Measurements from ENCODE around the gene FMOD. TPM values are rescaled to one million over a fixed set of nuclear protein-coding genes. Genes with fewer than 3 reads are reported as not detected.

FMOD gene
- total RNA-seq, 4 donors from 2014 or later = 13.3 to 36.6 (median 22.9) TPM

DNA sequence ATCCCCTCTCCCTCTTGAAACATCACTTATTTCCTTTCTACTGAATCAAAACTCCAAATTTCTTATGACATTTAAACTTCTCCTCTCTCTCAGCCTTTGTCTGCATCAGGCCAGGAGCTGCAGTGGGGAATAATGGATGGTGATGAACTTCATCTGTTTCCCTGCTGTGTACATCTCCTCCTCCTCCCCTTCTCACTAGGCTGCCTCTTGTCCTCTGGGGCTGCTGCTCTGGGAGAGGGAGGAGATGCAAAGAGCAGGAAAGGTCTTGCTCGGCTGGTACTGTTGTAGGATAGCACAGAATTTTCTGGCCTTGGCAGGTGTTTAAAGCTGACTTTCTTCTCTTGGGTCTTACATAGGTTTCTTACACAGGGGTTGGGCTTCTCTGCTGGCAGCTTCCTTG lies 31.1 kb upstream of the FMOD start:
- Histone ChIP-seq H3K4me1 (peaks cover 3% of the 10 kb centered on the region), H3K27ac (no peak overlapping the region), H3K9me3 (no peaks in the 10 kb centered on the region), H3K27me3 (no peaks in the 10 kb centered on the region), H3K4me3 (no peak overlapping the region), H3K36me3 (no peaks in the 10 kb centered on the region)
- TF ChIP-seq EP300 (IDR thresholded peaks at IDR 0.05) = no peak
- TF ChIP-seq POLR2AphosphoS5 (IDR thresholded peaks at IDR 0.05) = no peak
- TF ChIP-seq POLR2A (IDR thresholded peaks at IDR 0.05) = no peak
- TF ChIP-seq, protein P1, sequence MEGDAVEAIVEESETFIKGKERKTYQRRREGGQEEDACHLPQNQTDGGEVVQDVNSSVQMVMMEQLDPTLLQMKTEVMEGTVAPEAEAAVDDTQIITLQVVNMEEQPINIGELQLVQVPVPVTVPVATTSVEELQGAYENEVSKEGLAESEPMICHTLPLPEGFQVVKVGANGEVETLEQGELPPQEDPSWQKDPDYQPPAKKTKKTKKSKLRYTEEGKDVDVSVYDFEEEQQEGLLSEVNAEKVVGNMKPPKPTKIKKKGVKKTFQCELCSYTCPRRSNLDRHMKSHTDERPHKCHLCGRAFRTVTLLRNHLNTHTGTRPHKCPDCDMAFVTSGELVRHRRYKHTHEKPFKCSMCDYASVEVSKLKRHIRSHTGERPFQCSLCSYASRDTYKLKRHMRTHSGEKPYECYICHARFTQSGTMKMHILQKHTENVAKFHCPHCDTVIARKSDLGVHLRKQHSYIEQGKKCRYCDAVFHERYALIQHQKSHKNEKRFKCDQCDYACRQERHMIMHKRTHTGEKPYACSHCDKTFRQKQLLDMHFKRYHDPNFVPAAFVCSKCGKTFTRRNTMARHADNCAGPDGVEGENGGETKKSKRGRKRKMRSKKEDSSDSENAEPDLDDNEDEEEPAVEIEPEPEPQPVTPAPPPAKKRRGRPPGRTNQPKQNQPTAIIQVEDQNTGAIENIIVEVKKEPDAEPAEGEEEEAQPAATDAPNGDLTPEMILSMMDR (IDR thresholded peaks at IDR 0.05) = no peak
- DNase-seq (ENCODE audit: low spot score in 2 of 2) = no peak
- WGBS = 100% methylated on average over 1 of the region's 1 CpG

DNA sequence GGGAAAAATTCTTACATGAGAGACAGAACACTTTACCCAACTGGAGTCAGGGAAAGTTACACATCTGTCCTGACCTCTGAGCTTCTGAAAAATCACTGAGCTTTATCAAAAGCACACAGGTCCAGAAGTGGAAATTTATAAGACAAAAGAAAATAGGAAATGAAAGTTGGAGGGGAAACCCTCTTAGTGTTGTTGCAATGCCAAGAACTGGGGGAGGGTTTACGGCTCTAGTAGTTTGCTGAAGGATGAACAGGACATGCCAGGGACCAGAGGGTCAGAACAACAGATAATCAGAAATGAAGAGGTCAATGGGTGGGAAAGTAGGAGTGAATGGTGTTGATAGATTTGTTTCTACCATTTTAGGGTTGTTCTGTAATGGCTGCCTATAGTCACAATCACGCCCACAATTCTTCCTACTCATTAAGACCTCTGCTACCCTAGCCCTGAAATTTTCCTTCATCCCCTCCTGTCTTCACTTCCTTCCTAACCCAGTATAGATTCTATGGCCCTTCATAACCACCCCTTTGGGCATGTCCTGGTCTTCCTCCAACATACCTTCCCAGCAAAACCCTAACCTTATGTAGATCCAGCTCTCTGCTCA lies 30.3 kb upstream of the FMOD start:
- no peak for DNase-seq (ENCODE audit: low spot score in 2 of 2)
- Histone ChIP-seq H3K36me3 (no peaks in the 10 kb centered on the region), H3K27ac (no peak overlapping the region), H3K9me3 (no peaks in the 10 kb centered on the region), H3K27me3 (no peaks in the 10 kb centered on the region), H3K4me3 (no peak overlapping the region), H3K4me1 (peaks cover 3% of the 10 kb centered on the region)
- TF ChIP-seq POLR2A (IDR thresholded peaks at IDR 0.05) (no peak), EP300 (IDR thresholded peaks at IDR 0.05) (no peak), POLR2AphosphoS5 (IDR thresholded peaks at IDR 0.05) (no peak)
- TF ChIP-seq, protein P1 (IDR thresholded peaks at IDR 0.05) = no peak
- 74% methylated on average over 2 of the region's 2 CpGs for WGBS

DNA sequence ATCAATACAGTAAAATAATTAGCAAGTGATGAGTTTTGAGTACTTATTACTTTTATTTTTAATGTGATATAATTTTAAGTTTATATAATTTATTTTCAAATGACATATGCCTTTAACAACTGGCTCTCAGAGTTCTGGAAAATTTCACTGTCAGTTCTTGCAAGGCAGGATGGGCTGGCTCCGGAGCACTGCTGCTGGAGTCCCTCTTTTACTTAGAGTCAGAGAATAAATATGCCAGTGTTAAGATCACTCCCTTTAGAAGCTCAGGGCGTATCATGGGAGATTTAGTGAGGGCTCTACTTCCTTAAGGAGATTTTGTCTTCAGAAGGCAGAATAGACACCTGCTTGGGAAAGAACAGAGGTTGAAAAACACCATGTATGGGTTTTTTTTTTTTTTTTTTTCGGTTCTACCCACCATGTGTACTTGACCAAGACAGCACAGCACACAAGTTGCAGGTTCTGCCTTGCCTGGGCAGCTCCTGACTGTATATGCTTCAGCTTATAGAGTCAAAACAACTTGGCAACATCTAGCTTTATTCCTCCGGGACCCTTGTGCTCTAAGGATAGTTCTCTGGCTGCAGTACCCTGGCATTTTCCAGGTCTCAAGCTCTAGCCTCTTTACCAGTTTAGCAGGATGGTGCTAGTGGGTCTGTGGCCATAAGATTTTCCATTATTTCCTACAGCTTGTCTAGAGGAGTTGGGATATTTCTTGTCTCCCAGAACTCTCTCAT lies 29.7 kb upstream of the FMOD start:
- Histone ChIP-seq H3K4me1 (peaks cover 3% of the 10 kb centered on the region), H3K9me3 (no peaks in the 10 kb centered on the region), H3K4me3 (no peak overlapping the region), H3K27ac (no peak overlapping the region), H3K27me3 (no peaks in the 10 kb centered on the region), H3K36me3 (no peaks in the 10 kb centered on the region)
- no peak for DNase-seq (ENCODE audit: low spot score in 2 of 2)
- WGBS = 52% methylated on average over 4 of the region's 4 CpGs
- TF ChIP-seq, protein P1 (IDR thresholded peaks at IDR 0.05) = no peak
- TF ChIP-seq POLR2A (IDR thresholded peaks at IDR 0.05) = no peak
- TF ChIP-seq EP300 (IDR thresholded peaks at IDR 0.05) = no peak
- TF ChIP-seq POLR2AphosphoS5 (IDR thresholded peaks at IDR 0.05) = no peak

DNA sequence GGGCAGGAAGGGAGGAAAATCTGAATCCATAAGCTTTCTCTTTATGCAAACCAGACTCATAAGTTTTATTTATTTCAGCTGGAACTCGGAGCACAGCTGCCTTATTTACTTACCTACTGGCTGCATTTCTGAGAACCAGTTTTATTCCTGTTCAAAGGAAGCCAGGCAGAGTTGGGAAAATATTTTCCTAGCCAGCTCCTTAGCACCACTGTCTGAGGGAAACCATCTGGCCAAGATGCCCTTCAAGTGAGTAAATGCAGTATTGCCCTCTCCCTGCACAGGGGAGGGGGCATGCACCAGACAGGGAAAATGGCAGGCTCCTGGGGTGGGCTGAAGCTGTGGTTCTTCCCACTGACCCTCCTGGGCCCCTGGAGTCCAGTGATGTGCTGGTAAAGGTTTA lies 28.9 kb upstream of the FMOD start:
- DNase-seq (ENCODE audit: low spot score in 2 of 2) = no peak
- TF ChIP-seq POLR2AphosphoS5 (IDR thresholded peaks at IDR 0.05) (no peak), POLR2A (IDR thresholded peaks at IDR 0.05) (no peak), EP300 (IDR thresholded peaks at IDR 0.05) (no peak)
- TF ChIP-seq, protein P1 (IDR thresholded peaks at IDR 0.05) = no peak

DNA sequence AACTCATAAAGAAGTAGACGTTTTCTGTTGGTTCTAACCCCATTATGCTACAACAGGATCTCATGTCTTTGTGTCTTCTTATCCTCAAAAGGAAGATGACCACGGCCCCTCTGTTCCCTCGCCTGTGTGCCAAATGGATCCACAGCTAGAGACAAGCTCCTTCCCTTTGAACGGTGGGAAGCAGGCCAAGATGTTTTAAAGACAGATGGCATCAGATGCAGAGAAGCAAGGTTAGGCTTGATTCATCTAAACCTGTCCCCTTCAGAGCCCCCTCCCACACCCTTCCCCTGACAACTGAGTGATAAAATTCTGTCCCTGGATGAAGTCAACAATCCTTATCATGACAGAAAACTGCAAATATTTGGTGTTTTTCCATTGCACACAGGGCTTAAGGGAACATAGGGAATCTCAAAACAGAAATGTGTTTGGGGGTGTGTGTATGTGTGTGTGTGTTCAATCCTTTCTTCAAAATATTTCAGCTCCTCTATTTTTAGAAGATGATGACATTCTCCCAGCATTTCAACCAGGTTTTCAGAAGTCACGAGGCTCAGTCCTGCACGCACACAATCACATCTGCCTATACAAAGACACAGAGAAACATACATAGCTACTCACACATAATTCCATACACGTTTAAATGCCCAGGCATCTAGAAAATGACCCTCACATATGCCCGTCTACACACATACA lies 27.8 kb upstream of the FMOD start:
- Histone ChIP-seq H3K9me3 (no peaks in the 10 kb centered on the region), H3K27ac (no peak overlapping the region), H3K36me3 (no peaks in the 10 kb centered on the region), H3K4me1 (peaks cover 3% of the 10 kb centered on the region), H3K27me3 (no peaks in the 10 kb centered on the region), H3K4me3 (no peak overlapping the region)
- TF ChIP-seq EP300 (IDR thresholded peaks at IDR 0.05) (no peak), POLR2A (IDR thresholded peaks at IDR 0.05) (no peak), POLR2AphosphoS5 (IDR thresholded peaks at IDR 0.05) (no peak)
- TF ChIP-seq, protein P1 (IDR thresholded peaks at IDR 0.05) = no peak
- WGBS = 53% methylated on average over 8 of the region's 8 CpGs
- DNase-seq (ENCODE audit: low spot score in 2 of 2) = no peak

More for the DNA sequence above, 28.9 kb upstream of the FMOD start:
- Histone ChIP-seq H3K36me3 (no peaks in the 10 kb centered on the region), H3K9me3 (no peaks in the 10 kb centered on the region), H3K4me3 (no peak overlapping the region), H3K4me1 (peaks cover 3% of the 10 kb centered on the region), H3K27ac (no peak overlapping the region), H3K27me3 (no peaks in the 10 kb centered on the region)
- WGBS = 64% methylated on average over 1 of the region's 1 CpG
